DMS53 treated with DMSO at 0.1 percent for 48 hours (cell line): ENCODE measurements around the gene MRPL12.

Experiments used
- DNase-seq: peaks from one replicate; lab custom pipeline; 2025; ENCODE audit not compliant: unreplicated experiment; lab: John Stamatoyannopoulos, UW

MRPL12 gene

DNA sequence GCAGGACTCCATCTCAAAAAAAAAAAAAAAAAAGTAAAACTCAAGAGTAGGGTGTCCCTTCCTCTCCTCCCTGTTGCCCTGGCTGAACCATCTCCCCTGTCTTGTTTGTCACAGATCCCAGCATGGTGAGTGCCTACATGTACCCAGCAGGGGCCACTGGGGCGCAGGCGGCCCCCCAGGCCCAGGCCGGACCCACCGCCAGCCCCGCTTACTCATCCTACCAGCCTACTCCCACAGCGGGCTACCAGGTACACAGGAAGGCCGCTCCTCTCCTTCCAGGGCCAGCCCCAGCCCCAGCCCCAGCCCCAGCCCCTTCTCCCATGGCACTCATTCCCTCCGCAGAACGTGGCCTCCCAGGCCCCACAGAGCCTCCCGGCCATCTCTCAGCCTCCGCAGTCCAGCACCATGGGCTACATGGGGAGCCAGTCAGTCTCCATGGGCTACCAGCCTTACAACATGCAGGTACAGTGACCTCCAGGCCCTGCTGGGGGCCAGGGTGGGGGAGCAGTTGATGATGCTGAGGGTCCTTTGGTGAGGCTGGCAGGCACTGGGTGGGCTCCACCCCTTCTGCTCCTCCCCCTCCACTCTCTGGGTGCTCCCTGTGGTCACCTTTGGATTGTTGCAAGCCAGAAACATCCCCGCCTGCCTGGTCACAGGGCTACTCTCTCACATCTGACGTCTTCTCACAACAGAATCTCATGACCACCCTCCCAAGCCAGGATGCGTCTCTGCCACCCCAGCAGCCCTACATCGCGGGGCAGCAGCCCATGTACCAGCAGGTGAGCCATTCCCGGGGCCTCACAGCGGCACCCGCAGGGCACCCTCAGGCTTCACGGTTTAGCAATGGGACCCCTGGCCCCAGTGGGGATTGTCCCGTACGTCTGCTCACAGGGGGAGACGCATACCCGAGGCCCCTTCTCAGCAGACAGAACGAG, 2.5 kb upstream of the MRPL12 start:
- DNase-seq: no peak

DNA sequence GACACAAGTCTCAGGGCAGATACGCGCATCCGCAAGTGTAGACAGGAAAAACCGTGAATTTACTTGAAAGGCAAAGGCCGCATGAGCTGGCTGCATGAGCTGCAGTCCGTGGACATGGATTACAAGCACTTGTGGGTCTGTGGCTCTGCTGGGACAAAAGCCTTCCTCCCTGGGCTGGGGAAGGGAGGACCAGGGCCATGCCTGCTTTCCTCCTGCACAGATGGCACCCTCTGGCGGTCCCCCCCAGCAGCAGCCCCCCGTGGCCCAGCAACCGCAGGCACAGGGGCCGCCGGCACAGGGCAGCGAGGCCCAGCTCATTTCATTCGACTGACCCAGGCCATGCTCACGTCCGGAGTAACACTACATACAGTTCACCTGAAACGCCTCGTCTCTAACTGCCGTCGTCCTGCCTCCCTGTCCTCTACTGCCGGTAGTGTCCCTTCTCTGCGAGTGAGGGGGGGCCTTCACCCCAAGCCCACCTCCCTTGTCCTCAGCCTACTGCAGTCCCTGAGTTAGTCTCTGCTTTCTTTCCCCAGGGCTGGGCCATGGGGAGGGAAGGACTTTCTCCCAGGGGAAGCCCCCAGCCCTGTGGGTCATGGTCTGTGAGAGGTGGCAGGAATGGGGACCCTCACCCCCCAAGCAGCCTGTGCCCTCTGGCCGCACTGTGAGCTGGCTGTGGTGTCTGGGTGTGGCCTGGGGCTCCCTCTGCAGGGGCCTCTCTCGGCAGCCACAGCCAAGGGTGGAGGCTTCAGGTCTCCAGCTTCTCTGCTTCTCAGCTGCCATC, 1.7 kb upstream of the MRPL12 start:
- no peak for DNase-seq

DNA sequence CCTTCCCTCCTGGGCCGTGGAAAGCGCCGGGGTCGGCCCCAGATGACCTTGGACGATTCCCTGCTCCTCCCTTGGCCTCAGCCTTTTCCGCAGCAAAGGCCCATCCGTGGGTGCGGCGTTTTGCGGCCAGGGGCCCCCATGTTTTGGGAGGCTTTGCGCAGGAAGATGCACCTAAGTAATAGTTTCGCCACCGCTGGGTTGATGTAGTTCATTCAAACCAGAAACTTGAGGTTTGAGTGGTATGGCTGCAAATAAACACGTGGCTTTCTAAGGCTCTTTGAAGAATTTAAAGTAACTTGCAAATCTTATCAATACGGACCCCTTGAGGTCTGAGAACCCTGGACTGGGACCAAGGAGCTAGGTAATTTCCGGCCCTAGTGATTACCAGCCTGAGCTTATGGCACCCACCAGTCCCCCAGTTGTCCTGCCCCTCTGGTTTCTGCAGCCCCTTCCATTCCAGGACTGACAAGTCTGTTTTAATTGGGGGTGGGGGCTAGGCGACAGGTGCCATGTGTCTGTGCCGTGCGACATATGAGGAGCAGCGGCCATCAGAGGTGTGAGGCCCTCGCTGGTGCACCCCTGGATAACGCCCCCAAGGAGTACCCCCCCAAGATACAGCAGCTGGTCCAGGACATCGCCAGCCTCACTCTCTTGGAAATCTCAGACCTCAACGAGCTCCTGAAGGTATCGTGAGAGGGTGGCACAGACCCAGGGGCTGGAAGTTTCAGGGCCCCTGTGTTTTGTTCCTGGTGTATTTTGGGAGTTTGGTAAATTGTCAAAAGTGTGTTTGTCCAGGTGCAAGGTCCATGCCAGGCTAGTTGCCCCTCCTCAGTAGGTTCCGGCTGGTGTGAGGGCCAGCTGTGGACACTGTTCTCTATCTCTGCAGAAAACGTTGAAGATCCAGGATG, 834 bp downstream of the MRPL12 start:
- DNase-seq: no peak

DNA sequence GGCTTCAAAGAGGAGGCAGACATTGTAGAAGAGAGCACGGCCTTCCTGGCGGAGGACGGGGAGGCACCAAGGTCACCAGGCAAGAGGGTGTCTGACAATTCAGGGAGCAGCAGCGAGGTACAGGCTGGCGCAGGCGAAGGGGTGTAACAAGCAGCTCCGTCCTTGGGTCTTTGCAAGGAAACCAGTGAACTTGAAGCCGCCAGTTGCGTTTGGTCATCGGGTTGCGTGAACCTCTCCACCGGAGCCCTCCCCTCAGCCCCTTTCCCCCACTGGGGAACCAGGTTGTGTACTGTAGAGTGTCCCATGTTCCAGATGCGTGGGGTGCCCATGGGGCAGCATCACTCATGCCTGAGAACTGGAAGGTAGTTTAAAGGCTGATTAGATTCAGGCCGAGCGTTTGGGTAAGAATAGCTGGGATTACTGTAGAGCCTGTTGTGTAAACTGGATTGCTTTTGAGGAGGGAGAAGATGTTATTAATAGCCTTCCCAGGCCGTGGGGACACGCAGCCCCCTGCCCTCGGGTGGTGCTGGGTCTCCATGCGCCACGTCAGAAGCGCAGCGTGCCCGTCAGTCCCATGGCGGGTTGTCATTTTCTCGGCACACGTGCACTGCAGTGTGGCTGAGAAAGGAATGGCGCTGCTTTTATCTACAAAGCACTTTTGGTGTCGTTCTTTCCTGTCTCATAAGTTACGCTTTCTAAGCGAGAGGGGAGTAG, 2.5 kb downstream of the MRPL12 start:
- no peak for DNase-seq

GRCh38 chr17:81706232-81706611, 3.1 kb downstream of the MRPL12 start:
- no peak for DNase-seq

DNA sequence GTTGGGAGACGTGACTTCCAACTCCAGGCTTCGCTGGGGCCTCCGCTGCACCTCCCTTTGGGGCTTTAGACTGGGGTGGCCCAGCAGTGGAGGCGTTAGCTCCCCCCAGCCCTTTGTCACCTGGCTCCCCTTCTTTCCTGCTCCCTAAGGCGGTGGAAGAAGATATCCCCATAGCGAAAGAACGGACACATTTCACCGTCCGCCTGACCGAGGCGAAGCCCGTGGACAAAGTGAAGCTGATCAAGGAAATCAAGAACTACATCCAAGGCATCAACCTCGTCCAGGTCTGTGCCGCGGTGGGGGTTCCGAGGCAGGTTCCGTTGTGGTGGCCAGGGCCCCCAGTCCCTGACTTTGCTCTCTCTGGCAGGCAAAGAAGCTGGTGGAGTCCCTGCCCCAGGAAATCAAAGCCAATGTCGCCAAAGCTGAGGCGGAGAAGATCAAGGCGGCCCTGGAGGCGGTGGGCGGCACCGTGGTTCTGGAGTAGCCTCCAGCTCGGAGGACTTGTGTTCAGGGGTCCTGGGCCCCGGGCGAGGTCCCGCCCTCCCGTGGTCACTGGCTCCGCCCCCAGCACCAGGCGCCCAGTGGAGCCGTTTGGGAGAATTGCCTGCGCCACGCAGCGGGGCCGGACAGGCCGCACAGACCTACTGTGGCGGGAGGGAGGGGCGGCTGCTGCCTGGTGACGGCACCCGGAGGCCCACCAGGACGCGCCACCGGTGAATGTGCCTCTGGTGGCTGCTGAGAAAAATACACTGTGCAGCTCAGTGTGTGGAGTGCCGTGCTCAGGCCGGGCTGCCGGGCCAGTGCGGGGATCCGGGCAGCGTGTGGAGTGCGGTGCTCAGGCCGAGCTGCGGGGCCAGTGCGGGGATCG, 3.8 kb downstream of the MRPL12 start:
- DNase-seq: no peak

DNA sequence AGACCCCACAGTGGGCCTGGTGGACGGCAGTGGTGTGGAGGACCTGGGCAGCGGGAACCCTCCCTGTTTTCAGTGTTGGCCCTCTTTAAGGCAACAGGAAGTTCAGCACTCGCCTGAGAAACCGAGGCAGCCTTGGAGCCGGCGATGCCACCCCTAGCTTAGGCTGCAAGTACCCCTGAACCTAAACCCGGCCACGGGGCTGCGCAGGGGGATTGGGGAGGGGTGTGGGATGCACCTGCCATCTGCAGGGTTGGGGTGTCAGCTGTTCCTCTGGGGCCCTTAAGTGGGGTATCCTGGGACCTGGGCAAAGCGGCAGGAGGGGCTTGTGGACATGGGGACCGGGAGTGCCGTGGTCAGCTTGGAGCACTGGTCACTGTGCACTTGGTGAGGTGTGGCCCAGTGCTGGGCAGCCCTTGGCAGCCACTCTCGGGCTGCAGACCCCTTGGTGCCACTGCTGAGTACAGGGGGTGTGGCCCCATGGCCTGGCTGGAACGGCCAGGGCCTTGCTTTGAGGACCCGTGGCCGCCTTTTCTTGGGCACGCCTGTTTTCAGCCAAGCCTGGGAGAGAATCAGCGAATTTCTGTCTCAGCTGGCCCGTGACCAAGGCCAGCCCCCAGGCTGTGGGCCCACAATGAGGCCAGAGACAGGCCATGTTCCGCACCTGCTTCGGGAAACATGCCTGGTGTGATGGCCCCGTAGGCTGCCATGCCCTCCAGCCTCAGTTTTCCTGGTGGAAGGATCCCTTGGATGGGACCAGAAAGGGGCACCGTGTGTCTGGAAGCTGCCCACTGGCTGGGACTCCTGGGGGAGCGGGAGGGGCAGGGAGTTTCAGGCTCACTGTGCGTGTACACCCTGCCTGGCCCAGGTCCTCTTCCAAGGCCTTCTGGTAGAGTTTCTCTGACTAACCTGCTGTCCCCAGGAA, 4.8 kb downstream of the MRPL12 start:
- DNase-seq: no peak

DNA sequence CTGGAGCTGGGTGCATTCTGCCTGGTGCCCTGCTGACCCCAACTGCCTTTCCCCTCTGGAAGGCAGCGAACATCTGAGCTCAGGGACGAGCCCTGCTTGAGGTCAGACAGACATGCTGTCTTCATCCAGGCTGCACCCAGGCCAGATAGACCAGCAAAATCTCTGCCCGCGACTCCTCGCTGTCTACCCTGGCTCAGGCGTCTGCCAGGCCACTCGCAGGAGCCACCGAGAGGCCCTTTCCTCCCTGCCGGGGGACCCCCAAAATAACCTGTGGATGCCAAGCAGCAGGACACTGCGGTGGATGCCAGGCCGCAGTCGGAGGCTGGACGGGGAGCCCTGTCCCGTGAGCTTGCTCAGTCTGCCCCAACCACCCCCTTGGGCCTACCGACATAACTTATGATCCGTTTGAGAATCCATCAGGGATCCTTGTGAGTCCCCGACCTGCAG, 5.6 kb downstream of the MRPL12 start:
- DNase-seq: no peak

- DNase-seq: peak; percentile 45
Measured at GRCh38 chr17:81710514-81711308, 7.5 kb downstream of the MRPL12 start.

GRCh38 chr17:81711814-81712467, 8.8 kb downstream of the MRPL12 start, which contains the start of gene SLC25A10:
TSS of gene SLC25A10 (plus strand) at chr17:81712284. CDS start at chr17:81712427, 143 bp downstream.
- DNase-seq: peak; percentile 73

DNA sequence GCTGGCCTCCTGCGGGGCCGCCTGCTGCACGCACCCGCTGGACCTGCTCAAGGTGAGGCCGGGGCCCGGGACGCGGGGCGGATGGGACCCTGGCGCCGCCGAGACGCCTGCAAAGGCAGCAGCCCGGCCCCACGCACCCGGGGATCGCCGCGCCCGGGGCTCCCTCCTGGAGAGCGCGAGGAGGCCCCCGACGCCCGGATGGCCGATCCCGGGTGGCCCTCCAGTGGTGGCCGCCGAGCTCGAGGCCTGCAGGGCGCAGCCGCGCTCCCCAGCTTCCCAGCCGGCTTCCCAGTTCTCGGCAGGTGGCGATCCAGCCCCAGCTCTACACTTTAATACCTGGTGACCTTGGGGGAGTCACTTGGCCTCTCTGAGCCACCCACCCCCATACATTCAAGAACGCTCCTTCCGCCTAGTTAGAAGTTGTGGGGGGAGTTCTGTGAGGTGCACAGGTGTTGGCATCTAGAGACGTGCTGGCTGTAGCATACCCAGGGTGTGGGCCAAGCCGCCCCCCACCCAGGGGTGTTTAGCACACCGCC, 9.4 kb downstream of the MRPL12 start:
- no peak for DNase-seq

DNA sequence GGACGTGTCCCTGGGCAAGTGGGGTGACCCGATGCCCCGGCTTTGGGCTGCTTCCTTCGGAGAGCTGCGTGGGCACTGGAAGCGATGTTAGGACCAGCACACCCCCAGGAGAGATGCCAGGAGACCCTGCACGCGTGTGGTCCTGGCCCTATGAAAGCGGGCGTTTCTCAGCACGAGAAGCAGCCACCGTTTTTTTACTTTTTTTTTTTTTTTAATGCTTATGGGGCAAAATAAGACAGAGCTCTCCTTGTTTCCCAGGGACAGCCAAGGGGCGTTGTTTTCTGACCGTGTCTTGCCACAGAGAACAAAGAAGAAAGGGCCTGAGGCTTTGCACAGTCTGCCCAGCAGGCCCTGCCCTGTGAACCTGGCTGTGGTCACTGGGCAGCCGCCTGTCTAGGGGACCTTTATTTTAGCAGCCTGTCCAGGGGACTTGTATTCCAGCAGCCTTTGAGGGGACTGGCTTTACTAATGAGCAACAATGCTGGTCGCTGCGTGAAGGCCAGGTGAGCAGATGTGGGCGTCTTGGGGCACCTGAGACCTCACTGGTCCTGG, 9.9 kb downstream of the MRPL12 start:
- DNase-seq: no peak

- DNase-seq: no peak
Measured at GRCh38 chr17:81713556-81714411, 10.6 kb downstream of the MRPL12 start.

DNA sequence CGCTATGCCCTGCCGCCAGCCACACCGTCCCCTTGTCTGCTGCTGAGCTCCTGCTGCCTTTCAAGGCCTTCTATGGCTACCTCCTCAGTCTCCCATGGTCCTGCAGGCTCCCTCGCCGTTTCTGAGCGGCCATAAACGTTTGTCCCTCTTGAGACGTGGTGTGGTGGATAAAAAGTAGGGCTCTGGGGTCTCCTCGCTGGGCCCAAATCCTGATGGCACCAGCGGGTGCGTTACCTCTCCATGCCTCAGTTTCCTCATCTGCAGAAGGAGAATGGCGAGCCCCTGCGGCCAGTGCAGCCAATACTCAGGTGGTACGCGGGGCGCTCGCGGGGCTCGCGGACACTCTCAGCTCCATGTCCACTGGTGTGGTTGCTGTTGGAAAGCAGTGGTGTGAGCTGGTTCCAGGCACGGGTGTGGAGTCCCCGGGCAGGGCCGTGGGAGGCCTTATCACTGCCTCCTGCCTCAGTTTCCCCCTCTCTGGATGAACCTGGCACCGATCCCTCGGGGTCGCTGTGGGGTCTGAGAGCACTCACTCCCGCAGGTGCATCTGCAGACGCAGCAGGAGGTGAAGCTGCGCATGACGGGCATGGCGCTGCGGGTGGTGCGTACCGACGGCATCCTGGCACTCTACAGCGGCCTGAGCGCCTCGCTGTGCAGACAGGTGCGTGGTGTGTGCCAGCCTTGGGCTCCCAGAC, 11.4 kb downstream of the MRPL12 start:
- no peak for DNase-seq
